Astrocyte of the hippocampus (primary cell): ENCODE results near the gene ECPAS.
A peak's percentile ranks its signal among the peaks of the same experiment; 100 is the strongest.
"Not testable (repeated sequence)": the region's sequence is repeated elsewhere in the genome, so short reads cannot be mapped to it uniquely, and the experiment has no call there.

ENCODE experiments used
- DNase-seq: peaks from one replicate; pipeline ENCODE4 v3.0.0; 2011; ENCODE audit warnings: low read depth, low spot score

Gene ECPAS, protein sequence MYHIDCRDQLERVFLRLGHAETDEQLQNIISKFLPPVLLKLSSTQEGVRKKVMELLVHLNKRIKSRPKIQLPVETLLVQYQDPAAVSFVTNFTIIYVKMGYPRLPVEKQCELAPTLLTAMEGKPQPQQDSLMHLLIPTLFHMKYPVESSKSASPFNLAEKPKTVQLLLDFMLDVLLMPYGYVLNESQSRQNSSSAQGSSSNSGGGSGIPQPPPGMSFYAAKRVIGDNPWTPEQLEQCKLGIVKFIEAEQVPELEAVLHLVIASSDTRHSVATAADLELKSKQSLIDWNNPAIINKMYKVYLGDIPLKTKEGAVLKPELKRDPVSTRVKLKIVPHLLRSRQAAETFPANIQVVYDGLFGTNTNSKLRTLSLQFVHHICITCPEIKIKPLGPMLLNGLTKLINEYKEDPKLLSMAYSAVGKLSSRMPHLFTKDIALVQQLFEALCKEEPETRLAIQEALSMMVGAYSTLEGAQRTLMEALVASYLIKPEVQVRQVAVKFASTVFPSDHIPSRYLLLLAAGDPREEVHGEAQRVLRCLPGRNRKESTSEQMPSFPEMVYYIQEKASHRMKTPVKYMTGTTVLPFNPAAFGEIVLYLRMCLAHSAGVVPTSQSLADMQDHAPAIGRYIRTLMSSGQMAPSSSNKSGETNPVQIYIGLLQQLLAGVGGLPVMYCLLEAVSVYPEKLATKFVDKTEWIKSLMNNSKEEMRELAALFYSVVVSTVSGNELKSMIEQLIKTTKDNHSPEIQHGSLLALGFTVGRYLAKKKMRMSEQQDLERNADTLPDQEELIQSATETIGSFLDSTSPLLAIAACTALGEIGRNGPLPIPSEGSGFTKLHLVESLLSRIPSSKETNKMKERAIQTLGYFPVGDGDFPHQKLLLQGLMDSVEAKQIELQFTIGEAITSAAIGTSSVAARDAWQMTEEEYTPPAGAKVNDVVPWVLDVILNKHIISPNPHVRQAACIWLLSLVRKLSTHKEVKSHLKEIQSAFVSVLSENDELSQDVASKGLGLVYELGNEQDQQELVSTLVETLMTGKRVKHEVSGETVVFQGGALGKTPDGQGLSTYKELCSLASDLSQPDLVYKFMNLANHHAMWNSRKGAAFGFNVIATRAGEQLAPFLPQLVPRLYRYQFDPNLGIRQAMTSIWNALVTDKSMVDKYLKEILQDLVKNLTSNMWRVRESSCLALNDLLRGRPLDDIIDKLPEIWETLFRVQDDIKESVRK (N-terminal part only)

DNA sequence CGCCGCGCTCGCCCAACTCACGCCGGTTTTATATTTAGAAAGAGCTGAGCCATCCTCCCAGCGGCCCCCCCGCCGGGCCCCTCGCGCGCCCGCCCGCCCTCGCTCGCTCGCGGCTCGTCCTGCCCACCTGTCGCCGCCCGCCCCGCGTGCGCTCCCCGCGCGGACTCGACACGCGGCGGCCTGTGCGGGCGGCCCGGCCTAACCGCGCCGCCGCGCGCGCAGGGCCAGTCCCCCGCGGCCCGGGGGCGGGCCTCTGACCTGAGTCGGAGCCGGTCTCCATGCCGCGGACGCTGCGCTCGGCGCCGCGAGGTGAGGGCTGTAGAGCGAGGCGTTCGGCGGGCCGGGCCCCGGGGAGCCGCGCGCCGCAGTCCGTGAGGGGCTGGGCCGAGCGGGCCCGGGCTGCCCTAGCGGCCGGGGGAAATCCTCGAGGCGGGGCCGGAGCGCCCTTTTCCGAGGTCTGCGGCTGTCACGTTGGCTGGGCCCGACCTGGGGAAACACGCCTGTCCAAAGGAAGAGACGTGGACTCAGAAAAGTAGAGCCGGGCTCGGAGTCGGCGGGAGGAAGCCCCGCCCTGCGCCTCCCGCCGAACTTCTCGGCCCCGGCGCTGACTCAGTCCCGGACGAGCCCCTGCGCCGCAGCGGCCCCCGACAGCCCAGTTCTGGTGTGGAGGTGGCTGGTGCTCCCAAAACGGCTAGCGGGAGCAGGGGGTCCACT is at the start of gene ECPAS:
TSS of gene ECPAS (minus strand) at position 526 of the 714 bp plus-strand sequence. CDS start 11,465 bp downstream, outside the sequence.
- DNase-seq, result peak; percentile 89

DNA sequence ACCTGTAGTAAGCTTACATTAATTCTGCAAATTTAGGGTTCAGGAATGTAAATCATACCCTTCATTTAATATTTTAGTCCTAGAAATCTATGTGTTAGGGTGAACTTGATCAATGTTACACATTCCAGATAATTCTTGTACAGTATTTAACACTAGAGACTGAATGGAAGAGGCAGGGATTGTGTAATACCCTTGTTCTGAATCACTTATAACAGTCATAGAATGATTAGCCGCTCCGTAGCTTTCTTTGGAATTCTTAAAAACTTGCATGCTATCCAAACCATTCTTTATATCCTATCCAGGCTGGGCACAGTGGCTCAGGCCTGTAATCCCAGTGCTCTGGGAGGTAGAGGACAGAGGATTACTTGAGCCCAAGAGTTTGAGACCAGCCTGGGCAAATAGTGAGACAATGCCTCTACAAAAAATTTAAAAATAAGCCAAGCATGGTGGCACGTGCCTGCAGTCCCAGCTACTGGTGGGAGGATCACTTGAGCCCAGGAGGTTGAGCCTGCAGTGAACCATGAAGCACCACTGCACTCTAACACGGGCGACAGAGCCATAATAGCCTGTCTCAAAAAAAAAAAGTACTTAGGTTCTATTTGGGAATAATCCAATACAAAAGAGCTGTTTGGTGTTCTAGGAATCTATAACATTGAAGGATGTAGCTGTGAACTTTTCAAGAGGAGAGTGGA is 49.1 kb upstream of the ECPAS start:
- no peak for DNase-seq

DNA sequence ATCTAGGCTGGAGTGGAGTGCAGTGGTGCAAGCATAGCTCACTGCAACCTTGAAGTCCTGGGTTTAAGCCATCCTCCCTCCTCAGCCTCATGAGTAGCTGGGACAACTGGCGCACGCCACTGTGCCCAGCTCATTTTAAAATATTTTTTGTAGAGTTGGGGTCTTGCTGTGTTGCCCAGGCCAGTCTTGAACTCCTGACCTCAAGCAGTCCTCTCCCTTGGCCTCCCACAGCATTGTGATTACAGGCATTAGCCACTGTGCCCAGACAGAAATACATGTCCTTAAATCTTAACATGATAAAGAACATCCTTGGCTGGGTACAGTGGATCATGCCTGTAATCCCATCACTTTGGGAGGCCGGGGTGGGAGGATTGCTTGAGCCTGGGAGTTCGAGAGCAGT is 47.5 kb upstream of the ECPAS start:
- no peak for DNase-seq

DNA sequence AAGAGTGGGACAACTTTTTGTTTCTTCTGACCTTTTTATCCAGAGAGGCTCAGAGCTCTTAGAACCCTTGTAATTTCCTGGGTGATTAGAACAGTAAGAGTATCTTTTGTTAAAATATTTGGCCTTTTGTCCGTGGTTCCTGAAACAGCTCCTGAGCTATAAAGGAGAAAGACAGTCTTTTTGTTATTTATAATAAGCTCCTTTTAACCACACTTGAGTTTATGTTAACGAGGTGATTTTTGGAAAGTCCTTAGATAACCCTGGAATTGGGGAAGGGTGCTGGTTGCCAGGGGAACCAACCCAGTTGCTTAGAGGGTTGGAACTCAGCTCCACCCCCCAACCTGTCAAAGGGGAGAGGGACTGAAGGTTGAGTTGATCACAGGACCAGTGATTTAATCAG is 45.6 kb upstream of the ECPAS start:
- DNase-seq, result no peak

DNA sequence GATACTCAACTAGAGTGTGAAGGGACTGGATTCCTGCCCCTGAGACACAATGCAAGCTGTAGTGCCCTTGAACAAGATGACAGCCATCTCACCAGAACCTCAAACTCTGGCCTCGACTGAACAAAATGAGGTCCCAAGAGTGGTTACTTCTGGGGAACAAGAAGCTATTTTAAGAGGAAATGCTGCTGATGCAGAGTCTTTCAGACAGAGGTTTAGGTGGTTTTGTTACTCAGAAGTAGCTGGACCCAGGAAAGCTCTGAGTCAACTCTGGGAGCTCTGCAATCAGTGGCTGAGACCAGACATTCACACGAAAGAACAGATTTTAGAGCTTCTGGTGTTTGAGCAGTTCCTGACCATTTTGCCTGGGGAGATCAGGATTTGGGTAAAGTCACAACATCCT is 43.2 kb upstream of the ECPAS start:
- DNase-seq, result no peak

DNA sequence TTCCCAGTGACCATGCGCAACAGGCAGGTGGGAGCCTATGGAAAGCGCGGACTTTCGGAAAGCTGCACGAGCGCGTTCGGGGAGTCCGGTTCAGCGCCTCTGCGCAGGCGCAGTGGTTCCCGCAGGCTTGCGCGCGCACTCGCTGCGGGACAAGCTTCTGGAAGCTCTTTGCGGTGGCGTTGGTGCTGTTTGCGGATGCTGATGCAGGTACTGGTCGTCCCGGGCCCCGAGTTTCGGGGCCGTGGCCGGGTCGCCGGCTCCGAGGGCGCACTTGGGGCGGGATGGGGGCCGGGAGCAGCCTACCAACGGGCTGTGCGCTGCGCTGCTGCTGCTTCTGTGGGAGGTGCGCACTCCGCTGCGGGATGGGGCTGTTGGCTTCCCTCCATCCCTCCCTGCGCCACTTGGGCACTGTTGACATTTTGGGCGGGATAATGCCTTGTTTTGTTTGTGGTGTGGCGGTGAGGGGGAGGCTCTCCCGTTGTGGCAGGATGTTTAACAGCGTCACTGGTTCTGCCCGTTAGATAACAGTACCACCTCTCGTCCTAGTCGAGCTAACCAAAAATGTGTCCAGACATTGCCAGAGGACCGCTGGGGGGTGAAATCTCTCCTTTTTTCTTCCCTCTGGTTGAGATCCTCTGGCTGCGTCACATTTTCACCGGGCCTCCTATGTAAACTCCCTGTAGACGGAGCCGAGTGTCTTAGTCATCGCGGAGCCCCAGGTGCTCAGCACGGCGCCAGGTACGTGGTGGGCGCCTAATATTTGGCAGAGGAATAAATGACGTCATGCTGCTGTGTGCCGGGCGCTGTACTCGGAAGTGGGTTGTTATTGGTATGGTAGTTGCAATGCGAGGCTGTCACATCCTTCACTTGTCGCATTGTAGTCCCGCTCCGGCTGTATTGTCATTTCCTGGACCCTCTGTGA is 41.1 kb upstream of the ECPAS start, which contains the start of gene ZNF483:
TSS of gene ZNF483 (plus strand) at position 124 of the 922 bp plus-strand sequence. CDS start 2,217 bp downstream, outside the sequence.
- peak; percentile 88 for DNase-seq

DNA sequence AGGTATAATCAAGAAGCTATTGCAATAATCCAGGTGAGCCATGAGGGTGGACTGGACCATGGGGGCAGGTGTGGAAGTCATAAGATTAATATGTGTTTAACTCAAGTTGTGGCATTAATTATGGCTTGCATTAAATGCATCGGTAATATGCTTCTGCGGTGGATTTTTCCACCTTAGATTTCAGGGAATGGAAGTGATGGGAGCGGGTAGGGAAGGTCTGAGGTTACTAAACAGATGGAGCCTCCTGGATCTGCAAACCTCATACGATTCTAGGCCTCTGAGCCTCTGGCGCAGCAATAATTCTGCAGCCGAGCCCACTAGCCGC is 40.5 kb upstream of the ECPAS start:
- no peak for DNase-seq

DNA sequence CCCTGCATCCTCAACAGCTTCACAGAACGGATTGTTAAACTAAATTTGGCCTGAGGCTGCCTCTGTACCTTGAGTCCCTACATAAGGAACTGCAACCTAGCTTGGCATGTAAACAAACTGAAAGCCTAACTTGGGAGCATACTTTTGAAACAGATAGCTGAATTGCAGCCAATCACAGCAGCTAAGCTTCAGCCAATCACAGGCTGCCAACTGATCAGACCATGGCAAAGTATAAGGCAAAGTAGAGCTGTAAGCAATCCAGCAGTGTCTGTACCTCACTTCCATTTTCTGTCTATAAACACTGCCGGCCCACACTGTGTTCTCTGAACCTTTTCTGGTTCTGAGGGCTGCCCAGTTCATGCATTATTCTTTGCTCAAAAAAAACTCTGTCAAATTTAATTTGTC is 31.9 kb upstream of the ECPAS start:
- no peak for DNase-seq

DNA sequence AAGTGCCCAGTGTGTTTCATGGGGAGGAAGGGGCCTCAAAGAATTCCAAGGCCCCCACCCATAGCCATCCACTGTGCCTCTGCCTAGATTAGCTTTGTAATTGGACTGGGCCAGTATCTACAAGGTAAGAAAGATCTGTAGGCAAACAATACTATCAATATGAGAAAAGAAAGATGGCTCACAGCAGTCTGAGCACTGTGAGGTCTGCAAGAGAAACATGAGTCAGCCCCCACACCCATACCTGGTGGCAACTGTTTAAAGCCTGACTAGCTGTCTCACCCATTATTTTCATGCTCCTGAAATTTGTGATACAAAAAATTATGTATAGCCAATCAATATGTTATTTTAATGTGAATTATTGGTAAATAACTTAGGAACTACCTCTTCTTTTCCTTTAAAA is 30.8 kb upstream of the ECPAS start:
- DNase-seq, result no peak

DNA sequence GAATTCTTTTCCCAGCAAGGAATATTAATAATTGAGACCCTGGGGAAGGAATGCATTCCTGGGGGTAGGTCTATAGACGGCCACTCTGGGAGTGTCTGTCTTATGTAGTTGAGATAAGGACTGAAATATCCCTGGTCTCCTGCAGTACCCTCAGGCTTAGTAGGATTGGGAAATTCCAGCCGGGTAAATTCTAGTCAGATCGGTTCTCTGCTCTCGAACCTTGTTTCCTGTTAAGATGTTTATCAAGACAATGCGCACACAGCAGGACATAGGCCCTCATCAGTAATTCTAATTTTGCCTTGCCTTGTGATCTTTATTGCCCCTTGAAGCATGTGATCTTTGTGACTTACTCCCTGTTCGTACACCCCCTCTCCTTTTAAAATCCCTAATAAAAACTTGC is 27.4 kb upstream of the ECPAS start:
- not testable (repeated sequence) for DNase-seq

DNA sequence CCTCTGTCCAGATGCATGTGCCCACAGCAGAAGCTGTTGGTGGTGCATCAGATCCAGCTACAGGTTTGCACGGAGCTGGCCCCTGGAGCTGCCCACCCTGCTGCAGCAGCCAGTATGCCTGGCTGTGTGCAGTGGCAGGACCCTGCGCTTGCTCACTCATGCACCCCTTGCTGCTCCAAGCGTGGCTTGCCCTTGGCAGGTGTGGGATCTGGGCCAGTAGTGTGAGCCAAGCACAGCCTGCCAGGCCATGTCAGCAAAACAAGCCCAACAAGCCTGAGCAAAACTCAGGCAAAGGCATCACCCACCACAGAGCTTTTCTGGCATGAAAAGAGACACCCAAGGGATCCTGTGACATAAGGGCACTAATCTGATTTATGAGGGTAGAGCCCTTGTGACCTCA is 18.3 kb upstream of the ECPAS start:
- no peak for DNase-seq

DNA sequence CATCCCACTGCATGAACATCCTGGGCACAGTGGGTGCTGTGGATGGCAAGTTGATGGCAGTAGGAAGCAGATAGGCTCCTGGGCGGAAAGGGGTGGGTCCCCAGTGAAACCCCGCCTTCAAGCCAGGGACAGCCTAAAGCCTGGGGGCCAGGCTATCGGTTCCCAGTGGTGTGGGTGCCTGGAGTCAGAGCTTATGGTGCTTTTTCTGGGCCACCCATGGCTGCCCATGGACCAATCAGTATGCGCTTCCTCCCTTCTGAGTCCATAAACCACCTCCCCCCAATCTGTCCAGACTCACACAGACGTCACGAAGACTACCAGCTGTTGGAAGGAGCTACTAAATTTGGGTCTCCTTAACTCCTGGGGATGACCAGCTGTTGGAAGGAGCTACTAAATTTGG is 17.5 kb upstream of the ECPAS start:
- DNase-seq, result no peak

DNA sequence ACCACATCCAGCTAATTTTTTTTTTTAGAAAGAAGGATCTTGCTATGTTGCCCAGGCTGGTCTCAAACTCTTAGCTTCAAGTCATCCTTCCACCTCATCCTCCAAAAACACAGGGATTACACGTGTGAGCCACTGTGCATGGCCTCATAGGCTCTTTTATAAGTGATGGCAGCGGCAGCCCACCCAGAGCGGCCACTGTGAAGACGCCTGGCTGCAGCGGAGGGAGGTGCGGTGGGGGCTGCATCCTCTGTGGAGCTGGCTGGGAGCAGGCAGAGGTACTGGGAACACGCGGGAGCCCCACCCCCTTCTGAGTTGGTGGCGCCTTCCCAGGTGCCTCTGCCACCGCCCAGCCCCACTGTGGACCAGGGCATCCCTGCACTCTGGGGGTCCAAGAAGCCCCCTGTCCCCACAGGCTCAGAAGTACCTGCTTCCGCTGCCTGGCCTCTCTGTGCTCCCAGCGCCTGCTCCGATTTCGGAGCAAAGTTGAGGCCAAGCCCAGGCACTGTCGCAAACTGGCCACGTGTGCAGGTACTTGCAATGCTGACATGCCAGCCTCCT is 16.9 kb upstream of the ECPAS start:
- DNase-seq, result no peak

DNA sequence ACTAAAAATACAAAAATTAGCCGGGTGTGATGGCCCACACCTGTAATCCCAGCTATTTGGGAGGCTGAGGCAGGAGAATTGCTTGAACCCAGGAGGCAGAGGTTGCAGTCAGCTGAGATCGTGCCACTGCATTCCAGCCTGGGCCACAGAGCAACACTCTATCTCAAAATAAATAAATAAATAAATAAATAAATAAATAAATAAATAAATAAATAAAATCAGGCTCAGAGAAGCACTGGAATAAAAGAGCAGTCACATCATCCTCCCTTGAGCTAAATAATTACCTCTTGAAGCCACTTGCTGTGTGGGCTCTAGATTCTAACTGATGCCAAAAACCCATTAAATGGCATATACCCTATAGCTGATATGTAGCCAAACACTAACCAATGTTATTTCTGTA is 13.0 kb upstream of the ECPAS start:
- DNase-seq, result not testable (repeated sequence)

DNA sequence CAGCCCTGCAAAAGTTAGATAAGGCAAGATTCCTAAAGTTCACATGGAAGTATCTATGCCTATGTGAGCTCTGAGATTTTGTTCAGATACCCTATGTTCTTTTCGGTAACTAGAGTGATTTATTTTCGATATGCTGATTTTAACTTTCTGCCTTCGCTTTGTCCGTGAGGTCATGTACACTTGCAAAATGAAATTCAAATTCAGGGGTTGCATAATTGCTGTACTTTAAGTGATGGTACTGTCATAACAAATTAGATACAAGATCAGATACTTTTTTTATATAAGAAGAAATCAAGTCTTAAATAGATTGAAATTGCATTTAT is 350 bp upstream of the ECPAS start:
- no peak for DNase-seq

DNA sequence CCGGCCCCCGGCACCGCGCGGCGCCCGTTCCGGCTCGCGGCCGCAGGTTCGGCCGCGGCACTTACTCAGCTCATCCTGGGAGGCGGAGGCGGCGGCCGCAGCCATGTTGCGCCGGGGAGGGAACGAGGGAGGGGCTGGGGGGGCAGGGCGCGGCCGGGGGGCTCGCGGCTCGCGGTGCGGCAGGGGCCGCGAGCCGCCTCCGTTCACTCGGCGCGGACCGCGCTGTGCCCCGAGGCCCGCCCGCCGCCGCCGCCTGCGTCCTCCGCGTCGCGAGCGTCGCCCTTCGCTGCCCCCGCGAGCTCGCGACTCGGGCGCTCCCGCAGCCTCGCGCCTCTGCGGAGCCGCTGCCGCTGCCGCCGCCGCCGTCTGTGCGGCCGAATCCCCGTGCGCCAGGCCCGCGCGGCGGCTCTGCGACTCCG is 735 bp downstream of the ECPAS start:
- DNase-seq, result no peak

DNA sequence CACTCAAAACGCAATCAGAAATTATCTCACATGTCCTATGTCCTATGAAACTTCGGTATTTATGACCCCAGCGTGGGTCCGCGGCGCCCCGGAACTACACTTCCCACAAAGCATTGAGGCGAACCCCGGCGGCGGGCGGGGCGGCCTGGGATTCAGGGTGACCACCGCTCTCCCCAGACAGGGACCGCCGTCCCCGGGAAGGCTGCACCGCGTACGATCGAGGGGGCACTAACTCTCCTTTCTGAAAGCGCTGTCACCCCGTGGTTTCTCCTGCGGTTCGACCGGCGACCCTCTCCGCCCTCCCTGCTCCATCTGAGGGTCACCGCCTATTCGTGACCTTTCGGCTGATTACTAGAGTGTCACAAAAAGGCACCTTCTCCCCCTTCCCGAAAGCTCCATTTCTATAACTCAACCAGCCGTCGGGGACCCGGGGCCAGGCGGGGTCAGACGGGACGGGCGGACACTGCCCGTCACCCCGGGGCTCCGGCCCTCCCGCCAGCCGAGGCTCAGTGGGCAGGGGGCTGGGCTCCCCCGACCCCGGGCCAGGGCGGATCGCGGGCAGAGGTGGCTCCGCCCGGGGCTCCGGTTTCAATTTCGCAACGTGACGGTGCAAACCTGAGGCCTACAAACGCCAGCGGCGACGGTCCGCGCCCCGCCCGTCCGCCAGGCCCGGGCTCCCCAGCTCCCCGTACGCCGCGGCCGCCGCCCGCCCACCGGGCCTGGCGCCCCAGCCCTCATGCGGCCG is 1.3 kb downstream of the ECPAS start:
- DNase-seq, result peak; percentile 86

DNA sequence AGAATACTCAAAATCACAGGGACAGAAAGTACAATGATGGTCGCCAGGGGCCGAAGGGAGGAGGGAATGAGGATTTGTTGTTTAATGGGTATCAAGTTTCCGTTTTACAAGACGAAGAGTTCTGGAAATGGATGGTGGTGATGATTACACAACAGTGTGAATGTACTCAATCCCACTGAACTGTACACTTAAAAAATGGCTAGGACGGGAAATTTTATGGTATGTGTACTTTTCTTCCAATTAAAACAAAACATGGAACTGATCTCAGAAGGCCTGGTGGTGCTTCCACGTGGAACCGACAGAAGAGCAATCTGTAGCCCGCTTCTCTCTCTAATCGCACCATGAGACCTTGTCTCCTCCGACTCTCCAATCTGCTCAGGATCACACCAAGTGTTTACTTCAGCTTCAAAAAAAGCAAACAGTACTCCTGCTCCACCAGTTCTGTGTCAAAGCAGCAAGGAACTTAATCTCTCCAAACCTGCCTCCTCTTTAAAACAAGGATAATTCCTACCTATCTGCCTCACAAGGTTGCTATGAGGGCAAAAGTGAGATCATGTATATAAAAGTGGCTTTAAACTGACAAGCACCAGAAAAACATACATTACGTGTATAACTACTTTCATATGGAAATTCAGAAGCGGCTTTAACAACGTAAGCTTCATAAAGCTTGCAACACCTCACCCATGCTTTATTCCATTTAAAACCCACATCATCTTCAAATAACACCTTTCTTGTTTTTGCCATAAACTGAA is 2.1 kb downstream of the ECPAS start:
- DNase-seq, result no peak
